DOHH2 (cell line): ENCODE results near the gene RAB20.

Source experiments
- EZH2phosphoT487 ChIP-seq: fragments of 200-600 bp; sonication (generic); IDR thresholded peaks from 2 replicates; pipeline ENCODE4 v1.6.1; 2017; ENCODE audit warnings: borderline replicate concordance, mild to moderate bottlenecking, antibody characterized with exemption, low read length, moderate library complexity, mixed read lengths
- TF ChIP-seq, protein P1 (sequence below): fragments of 200-600 bp; sonication (generic); IDR thresholded peaks from one replicate; pipeline ENCODE4 v1.5.1; 2014; ENCODE audit warnings: antibody characterized with exemption, mild to moderate bottlenecking, low read depth, low read length; ENCODE audit not compliant: poor library complexity, severe bottlenecking

DNA sequence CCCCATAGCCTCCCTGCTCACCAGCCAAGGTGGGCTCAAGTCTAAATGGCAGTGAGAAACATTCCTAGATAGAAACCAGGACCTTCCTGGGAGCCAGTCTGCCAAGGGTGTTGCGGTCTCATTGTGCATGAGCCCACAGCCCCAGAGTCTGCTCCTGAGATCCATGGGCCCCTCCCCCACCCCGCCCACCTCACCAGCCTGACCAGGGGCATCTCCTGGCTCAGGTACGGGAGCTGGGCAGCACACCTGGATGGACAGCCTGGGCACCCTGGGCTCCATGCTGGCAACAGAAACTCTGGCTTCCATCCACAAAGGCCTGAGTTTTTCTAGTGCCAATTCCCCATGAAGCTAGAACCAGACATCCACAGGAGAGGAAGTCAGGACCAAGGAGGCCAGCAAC is 65.6 kb downstream of the RAB20 start:
- TF ChIP-seq, protein P1, sequence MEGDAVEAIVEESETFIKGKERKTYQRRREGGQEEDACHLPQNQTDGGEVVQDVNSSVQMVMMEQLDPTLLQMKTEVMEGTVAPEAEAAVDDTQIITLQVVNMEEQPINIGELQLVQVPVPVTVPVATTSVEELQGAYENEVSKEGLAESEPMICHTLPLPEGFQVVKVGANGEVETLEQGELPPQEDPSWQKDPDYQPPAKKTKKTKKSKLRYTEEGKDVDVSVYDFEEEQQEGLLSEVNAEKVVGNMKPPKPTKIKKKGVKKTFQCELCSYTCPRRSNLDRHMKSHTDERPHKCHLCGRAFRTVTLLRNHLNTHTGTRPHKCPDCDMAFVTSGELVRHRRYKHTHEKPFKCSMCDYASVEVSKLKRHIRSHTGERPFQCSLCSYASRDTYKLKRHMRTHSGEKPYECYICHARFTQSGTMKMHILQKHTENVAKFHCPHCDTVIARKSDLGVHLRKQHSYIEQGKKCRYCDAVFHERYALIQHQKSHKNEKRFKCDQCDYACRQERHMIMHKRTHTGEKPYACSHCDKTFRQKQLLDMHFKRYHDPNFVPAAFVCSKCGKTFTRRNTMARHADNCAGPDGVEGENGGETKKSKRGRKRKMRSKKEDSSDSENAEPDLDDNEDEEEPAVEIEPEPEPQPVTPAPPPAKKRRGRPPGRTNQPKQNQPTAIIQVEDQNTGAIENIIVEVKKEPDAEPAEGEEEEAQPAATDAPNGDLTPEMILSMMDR, result no peak
- no peak for TF ChIP-seq EZH2phosphoT487
